ENCODE data around the gene TNIP1. TPM values are rescaled to one million over a fixed set of nuclear protein-coding genes. Genes with fewer than 3 reads are reported as not detected.

The TNIP1 gene
- total RNA-seq, 3 donors from 2014 or later (not counting 1 experiment from before 2014, with no cell fraction given), result 140 to 180 (median 153) TPM

- intact Hi-C loops (cut with micrococcal nuclease), result no loop called here
- H3K4me1 Mint-ChIP-seq, result peaks cover 64 to 69% of the 10 kb centered on the region in 2 donors
- 90% methylated on average over 10 of the region's 10 CpGs for WGBS (ENCODE audit: insufficient coverage)
- H3K4me3 Mint-ChIP-seq, result no peak overlapping the region
- H3K9me3 Mint-ChIP-seq, result no peaks in the 10 kb centered on the region
- Histone ChIP-seq H3K27me3 (ENCODE audit: control insufficient read depth, insufficient read depth, low read length) (no peaks in the 10 kb centered on the region), H3K27ac (ENCODE audit: low read length) (no peak overlapping the region), H3K4me1 (ENCODE audit: control insufficient read depth, insufficient read depth, low read length) (peaks cover 52% of the 10 kb centered on the region), H3K36me3 (ENCODE audit: control insufficient read depth, insufficient read depth, low read length) (peaks cover 14% of the 10 kb centered on the region), H3K4me3 (ENCODE audit: low read length) (no peak overlapping the region), H3K9me3 (ENCODE audit: control insufficient read depth, insufficient read depth, low read length) (no peaks in the 10 kb centered on the region)
- no peak for ATAC-seq
- DNase-seq, result no peak
- no peaks in the 10 kb centered on the region for H3K36me3 Mint-ChIP-seq
- TF ChIP-seq CTCF (IDR thresholded peaks at IDR 0.05), result no peak
- peak overlapping the region; percentile 32 to 48 for H3K27ac Mint-ChIP-seq
- H3K27me3 Mint-ChIP-seq (ENCODE audit: low read depth in 2 of 2), result no peaks in the 10 kb centered on the region
Measured at GRCh38 chr5:151071848-151072629, 8.8 kb downstream of the TNIP1 start.

- 95% methylated on average over 3 of the region's 4 CpGs for WGBS (ENCODE audit: insufficient coverage)
- Mint-ChIP-seq H3K4me1 (peaks cover 62 to 69% of the 10 kb centered on the region in 2 donors), H3K36me3 (no peaks in the 10 kb centered on the region), H3K27me3 (ENCODE audit: low read depth in 2 of 2) (no peaks in the 10 kb centered on the region), H3K4me3 (no peak overlapping the region), H3K27ac (peak overlapping the region in 1 of 2 donors; percentile 35), H3K9me3 (no peaks in the 10 kb centered on the region)
- Histone ChIP-seq H3K27me3 (ENCODE audit: control insufficient read depth, insufficient read depth, low read length) (no peaks in the 10 kb centered on the region), H3K36me3 (ENCODE audit: control insufficient read depth, insufficient read depth, low read length) (peaks cover 18% of the 10 kb centered on the region), H3K27ac (ENCODE audit: low read length) (no peak overlapping the region), H3K9me3 (ENCODE audit: control insufficient read depth, insufficient read depth, low read length) (no peaks in the 10 kb centered on the region), H3K4me3 (ENCODE audit: low read length) (no peak overlapping the region), H3K4me1 (ENCODE audit: control insufficient read depth, insufficient read depth, low read length) (peaks cover 52% of the 10 kb centered on the region)
- ATAC-seq (no peak), DNase-seq (no peak)
- intact Hi-C loops (cut with micrococcal nuclease), result no loop called here
- TF ChIP-seq CTCF (IDR thresholded peaks at IDR 0.05), result no peak
Measured at GRCh38 chr5:151071021-151071420, 9.8 kb downstream of the TNIP1 start.

GRCh38 chr5:151070449-151070848 is 10.4 kb downstream of the TNIP1 start:
- H3K36me3 ChIP-seq (ENCODE audit: control insufficient read depth, insufficient read depth, low read length), result peaks cover 18% of the 10 kb centered on the region
- no peaks in the 10 kb centered on the region for H3K27me3 ChIP-seq (ENCODE audit: control insufficient read depth, insufficient read depth, low read length)
- H3K4me3 Mint-ChIP-seq, result no peak overlapping the region
- H3K27ac ChIP-seq (ENCODE audit: low read length), result no peak overlapping the region
- peak overlapping the region in 1 of 2 donors; percentile 35 for H3K27ac Mint-ChIP-seq
- H3K4me1 Mint-ChIP-seq, result peaks cover 60 to 69% of the 10 kb centered on the region in 2 donors
- intact Hi-C loops (cut with micrococcal nuclease), result no loop called here
- no peak for TF ChIP-seq CTCF (IDR thresholded peaks at IDR 0.05)
- ATAC-seq, result no peak
- no peak overlapping the region for H3K4me3 ChIP-seq (ENCODE audit: low read length)
- no peaks in the 10 kb centered on the region for H3K9me3 Mint-ChIP-seq
- DNase-seq, result no peak
- no peaks in the 10 kb centered on the region for H3K36me3 Mint-ChIP-seq
- no peaks in the 10 kb centered on the region for H3K27me3 Mint-ChIP-seq (ENCODE audit: low read depth in 2 of 2)
- H3K4me1 ChIP-seq (ENCODE audit: control insufficient read depth, insufficient read depth, low read length), result peaks cover 46% of the 10 kb centered on the region
- 68% methylated on average over 2 of the region's 2 CpGs for WGBS (ENCODE audit: insufficient coverage)
- no peaks in the 10 kb centered on the region for H3K9me3 ChIP-seq (ENCODE audit: control insufficient read depth, insufficient read depth, low read length)

All from natural killer cell (primary cell).